GM21423 (cell line): ENCODE data around the gene DNAH3.
"Not testable (repeated sequence)": the region's sequence is repeated elsewhere in the genome, so short reads cannot be mapped to it uniquely, and the experiment has no call there.

Source experiments
- ATAC-seq: cut with Tn5 transposase; IDR thresholded peaks from one replicate; pipeline ENCODE4 v1.9.1; 2021; ENCODE audit warnings: mild to moderate bottlenecking, moderate library complexity; ENCODE audit not compliant: unreplicated experiment

Gene DNAH3

DNA sequence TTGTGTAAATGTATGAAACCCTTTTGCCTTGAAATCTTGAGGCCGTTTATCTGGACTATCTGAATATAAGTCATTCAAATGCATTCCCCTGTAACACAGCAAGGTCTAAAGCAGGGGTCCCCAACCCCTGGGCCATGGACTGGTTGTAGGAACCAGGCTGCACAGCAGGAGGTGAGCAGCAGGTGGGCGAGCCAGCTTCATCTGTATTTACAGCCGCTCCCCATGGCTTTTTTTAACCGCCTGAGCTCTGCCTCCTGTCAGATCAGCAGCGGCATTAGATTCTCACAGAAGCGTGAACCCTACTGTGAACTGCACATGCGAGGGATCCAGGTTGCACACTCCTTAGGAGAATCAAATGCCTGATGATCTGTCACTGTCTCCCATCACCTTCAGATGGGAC, 24.1 kb downstream of the DNAH3 start:
- ATAC-seq = no peak

DNA sequence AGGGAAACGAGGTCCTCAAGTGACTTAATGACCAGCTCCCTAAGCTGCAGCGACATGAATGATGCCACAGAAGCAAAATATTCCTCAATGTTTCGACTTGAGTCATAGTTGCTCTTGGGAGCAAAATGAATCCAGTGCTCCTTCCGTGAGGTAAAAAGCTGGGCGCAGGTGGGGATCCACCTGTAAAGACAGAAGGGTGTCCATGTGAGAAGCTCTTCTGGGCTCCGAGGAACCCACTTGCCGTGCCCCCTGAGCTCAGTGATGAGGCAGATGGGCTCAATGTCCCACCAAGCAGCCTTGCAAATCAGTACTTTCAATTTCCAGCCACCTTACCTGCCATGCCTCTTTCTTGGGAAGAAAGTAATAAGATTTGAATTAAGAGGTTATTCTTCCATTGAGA, 25.5 kb downstream of the DNAH3 start:
- ATAC-seq = no peak

GRCh38 chr16:21120976-21121520, 29.6 kb downstream of the DNAH3 start:
- no peak for ATAC-seq

DNA sequence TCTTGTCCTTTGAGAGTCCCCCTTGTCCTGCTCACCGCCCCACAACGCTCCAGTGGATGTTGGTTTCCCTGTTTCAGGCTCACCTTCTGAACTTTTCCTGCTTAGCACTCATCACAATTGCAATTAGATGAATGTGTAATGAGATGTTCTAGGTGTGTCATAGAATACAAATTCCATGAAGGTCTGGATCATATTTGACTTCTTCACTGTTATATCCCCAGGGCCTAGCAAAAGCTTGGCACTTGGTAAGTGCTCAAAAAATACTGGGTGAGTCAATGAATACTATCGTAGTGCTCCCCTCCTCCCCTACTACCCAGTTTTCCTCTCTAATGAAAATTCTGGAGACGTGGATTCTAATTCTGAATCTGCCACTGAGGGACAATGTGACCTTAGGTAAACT, 33.1 kb downstream of the DNAH3 start:
- ATAC-seq = no peak

GRCh38 chr16:21116148-21116693, 34.4 kb downstream of the DNAH3 start:
- no peak for ATAC-seq

DNA sequence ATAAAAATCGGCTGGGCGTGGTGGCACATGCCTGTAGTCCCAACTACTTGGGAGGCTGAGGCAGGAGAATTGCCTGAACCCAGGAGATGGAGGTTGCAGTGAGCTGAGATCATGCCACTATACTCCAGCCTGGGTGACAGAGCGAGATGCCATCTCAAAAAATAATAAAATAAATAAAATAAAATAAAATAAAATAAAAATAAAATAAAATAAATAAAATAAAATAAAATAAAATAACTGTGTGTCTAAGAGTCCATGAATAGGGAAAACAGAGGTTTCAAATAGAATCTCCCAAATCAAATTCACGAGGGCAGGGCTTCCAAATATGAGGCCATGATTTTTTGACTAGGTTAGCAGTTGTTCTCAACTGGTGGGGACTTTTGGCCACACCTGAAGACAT, 35.1 kb downstream of the DNAH3 start:
- not testable (repeated sequence) for ATAC-seq

GRCh38 chr16:21103941-21104860, 46.4 kb downstream of the DNAH3 start:
- ATAC-seq = no peak

GRCh38 chr16:21101631-21102420, 48.8 kb downstream of the DNAH3 start:
- ATAC-seq = no peak

GRCh38 chr16:21100447-21100846, 50.2 kb downstream of the DNAH3 start:
- no peak for ATAC-seq

GRCh38 chr16:21097151-21097550, 53.5 kb downstream of the DNAH3 start:
- no peak for ATAC-seq

GRCh38 chr16:21094719-21095118, 55.9 kb downstream of the DNAH3 start:
- ATAC-seq = not testable (repeated sequence)

DNA sequence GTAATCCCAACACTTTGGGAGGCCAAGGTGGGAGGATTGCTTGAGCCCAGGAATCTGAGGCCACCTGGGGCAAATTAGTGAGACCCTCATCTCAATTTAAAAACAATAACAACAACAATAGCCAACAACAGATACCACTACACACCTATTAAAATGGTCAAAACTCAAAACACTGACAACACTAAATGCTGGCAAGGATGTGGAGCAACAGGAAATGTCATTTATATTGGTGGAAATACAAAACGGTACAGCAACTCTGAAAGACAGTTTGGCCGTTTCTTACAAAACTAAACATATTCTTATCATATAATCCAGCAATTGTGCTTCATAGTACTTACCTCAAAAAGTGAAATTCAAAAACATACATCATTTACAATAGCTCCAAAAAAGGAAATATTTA, 57.7 kb downstream of the DNAH3 start:
- ATAC-seq = no peak

- no peak for ATAC-seq
Observed at GRCh38 chr16:21088646-21089538, 61.8 kb downstream of the DNAH3 start.

DNA sequence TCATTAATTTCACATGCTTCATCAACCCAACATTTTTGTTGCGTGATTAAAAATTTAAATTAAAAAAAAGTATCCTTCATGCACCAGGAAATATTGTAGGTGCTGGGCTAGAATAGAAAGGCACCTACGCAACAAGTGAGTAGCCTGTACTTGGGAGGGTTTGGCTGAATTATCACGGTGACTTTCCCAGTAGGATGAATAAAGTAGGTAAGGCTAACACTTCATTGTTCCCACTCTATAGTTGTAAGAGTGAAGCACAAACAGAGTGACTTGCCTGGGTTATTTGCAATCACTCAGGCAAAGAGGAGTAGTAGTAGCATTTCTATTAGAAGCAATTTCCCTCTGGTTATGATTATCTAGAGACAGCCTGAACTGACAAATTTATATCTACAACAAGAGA, 62.5 kb downstream of the DNAH3 start:
- ATAC-seq = no peak

DNA sequence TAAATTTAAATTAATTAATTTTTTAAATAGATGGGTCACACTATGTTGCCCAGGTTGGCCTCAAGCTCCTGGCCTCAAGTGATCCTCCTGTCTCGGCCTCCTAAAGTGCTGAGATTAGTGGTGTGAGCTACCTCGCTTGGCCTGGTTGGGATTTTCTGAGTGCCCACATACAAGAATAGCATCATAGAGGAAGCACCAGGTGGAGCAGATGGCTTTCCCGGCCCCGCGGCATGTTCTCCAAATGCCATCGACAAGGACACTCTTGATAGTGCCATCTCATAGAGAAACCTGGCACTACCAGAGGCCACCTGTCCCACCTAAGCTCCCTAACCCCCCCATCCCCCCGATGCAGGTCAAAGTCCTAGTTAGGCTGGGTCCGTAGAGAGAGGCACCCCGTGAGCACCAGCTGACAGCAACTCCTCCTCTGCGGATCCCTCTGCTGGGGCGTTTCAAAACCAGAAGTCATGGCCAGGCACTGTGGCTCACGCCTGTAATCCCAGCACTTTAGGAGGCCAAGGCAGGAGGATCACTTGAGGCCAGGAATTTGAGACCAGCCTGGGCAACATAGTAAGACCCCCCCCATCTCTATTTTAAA, 65.9 kb downstream of the DNAH3 start:
- ATAC-seq = no peak

- no peak for ATAC-seq
Observed at GRCh38 chr16:21083729-21084268, 66.8 kb downstream of the DNAH3 start.

DNA sequence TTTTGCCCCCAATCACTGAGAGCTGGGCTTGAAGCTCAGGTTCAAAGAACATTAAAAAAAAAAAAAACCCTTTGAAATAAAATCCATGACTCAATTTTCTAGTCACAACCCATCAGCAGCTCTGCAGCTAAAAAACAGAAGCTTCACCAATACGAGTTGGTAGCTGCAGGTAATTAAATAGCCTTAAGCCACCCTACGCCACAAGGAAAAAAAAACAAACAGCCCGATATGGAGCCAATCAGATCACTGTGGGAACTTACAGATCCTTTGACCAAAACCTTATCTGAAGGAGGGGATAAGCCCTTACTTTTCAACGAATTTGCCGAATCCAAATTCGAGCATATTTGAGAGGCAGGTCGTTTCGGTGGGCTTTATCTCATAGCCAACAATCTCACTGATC, 69.3 kb downstream of the DNAH3 start:
- no peak for ATAC-seq

GRCh38 chr16:21078563-21078962, 72.1 kb downstream of the DNAH3 start:
- ATAC-seq = no peak

DNA sequence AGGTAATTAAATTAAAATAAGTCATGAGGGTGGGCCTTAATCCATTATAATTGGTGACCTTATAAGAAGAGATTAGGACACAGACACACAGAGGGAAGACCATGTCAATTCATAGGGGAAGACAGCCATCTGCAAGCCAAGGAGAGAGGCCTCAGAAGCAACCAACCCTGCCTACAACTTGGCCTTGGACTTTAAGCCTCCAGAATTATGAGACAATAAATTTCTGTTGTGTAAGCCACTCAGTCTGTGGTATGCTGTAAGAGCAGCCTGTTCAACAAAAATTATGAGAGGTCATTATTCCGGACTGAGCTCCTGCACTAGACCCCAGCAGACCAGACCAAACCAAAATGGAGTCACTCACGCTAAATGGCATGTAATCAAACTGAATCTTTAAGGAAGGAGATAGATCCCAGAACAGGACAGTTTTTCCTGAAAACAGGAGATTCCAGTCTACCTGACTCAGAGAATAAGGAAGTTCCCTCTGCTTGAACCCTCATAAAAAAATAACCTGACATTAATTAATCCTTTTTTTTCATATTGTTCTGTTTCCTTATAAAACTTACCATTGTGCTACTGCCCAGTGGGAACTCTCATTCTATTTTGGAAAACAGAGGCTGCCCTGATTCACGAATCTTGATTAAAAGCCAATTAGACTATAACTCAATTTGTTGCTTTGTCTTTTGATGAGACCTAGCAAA, 74.3 kb downstream of the DNAH3 start:
- ATAC-seq = no peak
